Subcutaneous adipose tissue (tissue), 4 donors: Measurements from ENCODE around the gene SPEG. TPM values are rescaled to one million over a fixed set of nuclear protein-coding genes. Genes with fewer than 3 reads are reported as not detected.

Experiments used
- total RNA-seq, 4 donors: library from RNA; depleted of rRNA; stranded (reverse); fragments of >200 nt; gene quantifications; one replicate each; pipeline ENCODE4 v1.1.0, GENCODE V29; 2016
- TF ChIP-seq, protein P1 (sequence below): fragments of 450-650 bp; IDR thresholded peaks from one replicate; pipeline ENCODE4 v1.5.1; 2016; ENCODE audit warnings: low read depth, mild to moderate bottlenecking, control low read depth, antibody characterized with exemption, moderate library complexity

SPEG gene
- total RNA-seq, 4 donors from 2014 or later: 0.49 to 5.9 (median 2.9) TPM

DNA sequence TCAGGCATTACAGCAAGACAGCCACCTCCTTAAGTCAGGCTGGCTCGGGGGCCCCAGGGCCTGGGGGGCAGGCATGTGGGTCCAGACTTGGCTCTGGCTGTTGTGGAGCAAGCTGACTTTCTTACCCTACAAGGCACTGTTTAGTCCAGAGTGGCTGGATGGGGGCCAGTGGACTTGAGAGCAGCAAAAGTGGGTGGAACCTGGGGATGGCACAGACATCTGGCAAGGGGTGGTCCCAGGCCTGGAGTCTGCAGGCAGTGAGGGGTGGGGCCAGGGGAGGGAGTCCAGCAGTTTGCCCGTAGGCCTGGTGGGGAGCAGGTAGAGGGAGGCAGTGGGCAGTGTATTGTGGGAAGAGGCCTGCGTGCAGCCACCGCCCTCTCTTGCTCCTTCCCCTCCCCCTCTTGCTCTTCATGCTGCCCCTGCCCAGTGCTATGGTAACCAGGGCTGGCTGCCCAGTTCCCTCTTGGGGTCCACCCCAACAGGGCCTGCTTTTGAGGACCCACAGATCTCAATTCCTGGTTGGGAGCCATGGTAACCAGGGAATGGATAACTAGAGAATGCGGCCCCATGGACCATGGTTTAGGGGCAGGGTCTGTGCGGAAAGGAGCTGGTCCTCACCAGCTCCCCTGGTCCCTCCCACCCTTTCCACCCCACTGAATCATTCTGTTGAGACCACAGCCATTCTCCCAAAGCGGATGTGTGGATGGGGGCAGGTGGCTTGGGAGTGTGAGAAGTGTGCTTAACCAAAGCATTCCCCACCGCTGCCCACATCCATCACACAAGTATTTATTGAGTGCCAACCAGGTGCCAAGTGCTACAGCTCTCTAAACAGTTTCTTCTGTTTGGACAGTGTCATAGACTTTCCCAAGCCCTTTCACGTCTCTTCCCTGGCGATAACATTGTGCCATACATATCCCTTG lies 19.3 kb downstream of the SPEG start:
- TF ChIP-seq, protein P1, sequence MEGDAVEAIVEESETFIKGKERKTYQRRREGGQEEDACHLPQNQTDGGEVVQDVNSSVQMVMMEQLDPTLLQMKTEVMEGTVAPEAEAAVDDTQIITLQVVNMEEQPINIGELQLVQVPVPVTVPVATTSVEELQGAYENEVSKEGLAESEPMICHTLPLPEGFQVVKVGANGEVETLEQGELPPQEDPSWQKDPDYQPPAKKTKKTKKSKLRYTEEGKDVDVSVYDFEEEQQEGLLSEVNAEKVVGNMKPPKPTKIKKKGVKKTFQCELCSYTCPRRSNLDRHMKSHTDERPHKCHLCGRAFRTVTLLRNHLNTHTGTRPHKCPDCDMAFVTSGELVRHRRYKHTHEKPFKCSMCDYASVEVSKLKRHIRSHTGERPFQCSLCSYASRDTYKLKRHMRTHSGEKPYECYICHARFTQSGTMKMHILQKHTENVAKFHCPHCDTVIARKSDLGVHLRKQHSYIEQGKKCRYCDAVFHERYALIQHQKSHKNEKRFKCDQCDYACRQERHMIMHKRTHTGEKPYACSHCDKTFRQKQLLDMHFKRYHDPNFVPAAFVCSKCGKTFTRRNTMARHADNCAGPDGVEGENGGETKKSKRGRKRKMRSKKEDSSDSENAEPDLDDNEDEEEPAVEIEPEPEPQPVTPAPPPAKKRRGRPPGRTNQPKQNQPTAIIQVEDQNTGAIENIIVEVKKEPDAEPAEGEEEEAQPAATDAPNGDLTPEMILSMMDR: no peak

DNA sequence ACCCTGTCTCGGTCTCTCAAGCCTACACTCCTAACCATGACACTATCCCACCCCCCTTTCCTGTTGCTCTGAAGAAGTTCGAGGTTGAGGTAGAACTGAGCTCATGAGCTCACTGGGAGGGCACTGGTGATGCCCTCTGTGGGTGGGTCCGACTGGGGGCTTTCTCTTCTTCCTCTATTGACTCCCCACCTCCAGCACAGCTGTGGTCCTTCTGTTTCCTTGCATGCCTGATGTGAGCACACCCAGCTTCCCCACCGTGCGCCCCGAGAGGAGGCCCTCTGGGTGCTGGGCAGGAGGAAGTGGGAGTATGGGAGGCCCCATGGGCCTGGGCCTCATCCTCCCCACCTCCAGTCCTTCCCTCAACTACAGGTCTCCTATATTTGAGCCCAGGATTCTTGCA lies 20.9 kb downstream of the SPEG start:
- TF ChIP-seq, protein P1: no peak

DNA sequence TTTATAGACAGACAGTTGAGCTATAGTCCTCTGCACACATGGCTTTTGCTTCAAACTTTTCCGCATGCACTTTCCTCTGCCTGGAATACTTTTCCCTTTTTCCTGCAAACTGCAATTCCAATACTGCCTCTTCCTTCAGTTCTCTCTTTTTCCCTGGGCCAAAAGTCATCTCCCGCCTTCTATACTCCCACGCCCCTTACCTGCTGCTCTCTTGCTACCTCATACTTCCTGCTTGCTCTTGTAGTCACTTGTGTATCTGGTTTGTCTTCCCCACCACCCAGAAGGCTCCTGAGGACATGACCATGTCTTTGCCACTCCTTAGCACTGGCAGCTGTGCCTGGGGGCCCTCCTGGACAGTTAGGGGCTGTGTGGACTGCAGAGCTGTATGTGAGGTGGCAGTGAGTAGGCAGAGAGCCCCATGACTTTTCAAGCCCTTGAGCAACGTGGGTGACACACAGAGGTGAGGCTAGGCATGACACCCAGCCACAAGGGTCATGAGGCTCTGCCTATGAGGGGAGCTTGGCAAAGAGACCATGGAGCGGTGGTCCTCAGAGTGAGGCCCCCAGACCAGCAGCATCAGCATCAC lies 23.2 kb downstream of the SPEG start:
- TF ChIP-seq, protein P1: no peak

DNA sequence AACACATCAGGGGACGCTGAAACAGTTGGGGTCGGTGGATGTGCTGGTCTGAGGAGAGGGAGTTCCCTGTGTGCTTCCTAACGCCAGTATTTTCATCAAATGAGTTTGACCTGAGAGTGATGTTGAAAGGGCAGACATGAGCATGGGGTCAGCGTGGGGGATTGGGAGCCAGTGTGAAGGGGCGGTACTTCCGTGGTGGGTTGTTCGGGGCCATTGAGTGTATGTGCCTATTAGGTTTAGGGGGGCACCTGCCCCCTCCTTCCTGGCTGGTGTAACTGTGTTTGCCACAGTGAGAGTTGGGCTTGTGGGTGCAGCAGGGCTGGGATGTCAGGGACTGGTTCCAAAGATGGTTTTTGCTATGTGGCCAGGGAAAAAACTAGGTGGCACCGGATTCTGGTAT lies 24.4 kb downstream of the SPEG start:
- TF ChIP-seq, protein P1: no peak

DNA sequence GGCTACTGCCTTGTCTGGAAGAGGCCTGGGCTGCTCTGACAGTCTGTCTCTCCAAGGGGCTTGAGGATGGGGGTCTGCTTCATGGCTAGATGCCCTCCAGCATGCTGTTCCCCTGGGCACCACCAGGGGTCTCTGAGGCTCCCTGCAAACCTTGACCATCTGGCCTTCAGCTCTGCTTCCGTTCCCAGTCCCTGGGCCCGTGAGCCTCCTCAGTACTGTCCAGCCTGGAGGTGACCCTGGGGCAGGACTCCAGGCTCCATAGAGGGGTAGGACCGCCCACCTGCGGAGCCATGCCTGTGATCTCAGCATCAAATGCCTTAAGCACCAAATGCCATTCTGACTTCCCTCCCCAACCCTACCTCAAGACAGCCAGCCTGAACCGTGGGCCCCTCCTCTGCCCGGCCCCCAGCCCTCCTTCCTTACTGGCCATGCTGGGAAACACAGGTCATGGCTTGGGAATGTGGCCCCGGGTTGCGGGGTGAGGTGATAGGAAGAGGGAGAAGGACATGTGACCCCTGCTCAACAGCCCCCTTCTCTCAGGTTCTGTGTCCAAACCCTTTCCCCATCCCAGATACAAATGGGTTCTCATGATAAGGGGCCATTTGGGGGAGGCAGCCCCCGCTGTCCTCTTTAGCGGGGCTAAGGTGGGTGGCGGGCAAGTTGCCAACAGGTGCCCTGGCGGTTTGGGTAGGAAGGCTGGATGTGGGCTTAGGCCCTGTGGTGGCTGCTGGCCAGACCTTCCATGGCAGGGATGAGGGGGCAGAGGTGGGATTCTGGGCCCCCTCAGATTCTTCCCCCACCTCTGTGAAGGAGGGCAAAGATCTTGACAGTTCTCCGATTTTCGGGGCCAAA lies 25.0 kb downstream of the SPEG start:
- TF ChIP-seq, protein P1: no peak

DNA sequence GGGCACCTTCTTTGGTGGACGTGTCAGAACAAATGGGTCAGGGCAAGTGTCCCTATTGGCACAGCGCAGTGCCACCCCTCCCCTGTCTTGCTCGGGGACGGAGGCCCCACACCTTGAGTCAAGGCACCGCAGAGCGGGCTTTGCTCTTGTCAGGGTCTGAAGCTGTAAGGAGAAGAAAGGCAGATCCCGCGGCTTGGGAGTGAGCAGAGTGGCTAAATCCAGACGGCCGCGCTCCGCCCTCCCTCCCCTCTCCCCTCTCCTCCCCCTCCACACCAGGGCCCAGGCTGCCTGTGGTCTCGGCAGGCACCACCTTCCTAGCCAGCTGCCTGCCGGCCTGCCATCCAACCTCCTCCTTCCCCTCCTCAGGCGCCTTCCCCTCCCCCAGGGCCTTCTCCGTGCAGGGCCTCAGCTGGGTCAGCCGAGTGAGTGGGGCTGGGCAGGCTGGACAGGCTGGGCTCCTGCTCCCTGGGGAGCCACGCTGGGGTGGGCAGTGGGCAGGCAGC lies 25.8 kb downstream of the SPEG start:
- TF ChIP-seq, protein P1: no peak

DNA sequence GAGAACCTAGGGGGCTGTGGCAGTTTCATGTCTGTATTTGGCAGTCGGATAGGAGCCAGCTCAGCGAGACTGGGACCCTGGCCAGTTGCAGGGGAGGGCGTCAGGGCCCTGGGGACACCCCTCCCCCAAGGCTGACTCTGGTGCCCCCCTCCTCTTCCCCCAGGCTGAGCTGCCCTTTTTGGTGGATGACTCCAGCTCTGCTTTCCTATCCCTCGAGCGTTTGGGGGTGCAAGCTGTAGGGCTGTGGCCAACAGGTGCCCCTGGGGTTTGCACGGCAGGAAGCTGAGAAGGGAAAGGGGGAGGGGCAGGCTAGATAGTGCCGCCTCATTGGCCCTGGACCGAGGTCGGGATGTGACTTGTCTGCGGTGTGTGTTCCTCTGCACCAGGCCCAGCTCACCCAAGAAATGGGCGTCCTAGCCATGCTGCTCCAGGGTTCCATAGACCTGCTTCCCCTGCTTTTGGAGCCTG lies 26.4 kb downstream of the SPEG start:
- TF ChIP-seq, protein P1: no peak
